Stomach (tissue), 9 donors: ENCODE measurements around the gene KCNMB4. TPM values are rescaled to one million over a fixed set of nuclear protein-coding genes. Genes with fewer than 3 reads are reported as not detected.

Source experiments
- DNase-seq, 2 donors: peaks; one replicate each; pipeline versions ENCODE4 v3.0.0 to v3.0.0-alpha.2; 2013 to 2019
- H3K27ac ChIP-seq, 5 donors: fragments of 200-600 bp in 4 of 5; sonication (generic) in 4 of 5; one replicate each; pipeline ENCODE4 v1.5.1; 2013 to 2019; ENCODE audit warnings: mild to moderate bottlenecking in 1 of 5, moderate library complexity in 1 of 5
- H3K27me3 ChIP-seq, 3 donors: fragments of 200-600 bp; sonication (generic); one replicate each; pipeline ENCODE4 v1.5.1; 2017 to 2019; ENCODE audit warnings: mixed run types in 1 of 3
- H3K36me3 ChIP-seq, 4 donors: fragments of 200-600 bp; sonication (generic); 1 replicate in 3 of 4; 2 replicates in 1 of 4; pipeline ENCODE4 v1.5.1; 2016 to 2019
- H3K4me1 ChIP-seq, 4 donors: fragments of 200-600 bp; sonication (generic); one replicate each; pipeline ENCODE4 v1.5.1; 2016 to 2019
- H3K4me3 ChIP-seq, 4 donors: fragments of 200-600 bp; sonication (generic) in 3 of 4; one replicate each; pipeline ENCODE4 v1.5.1; 2016 to 2019; ENCODE audit warnings: mild to moderate bottlenecking in 1 of 4
- H3K9me3 ChIP-seq, 4 donors: fragments of 200-600 bp; sonication (generic); one replicate each; pipeline ENCODE4 v1.5.1; 2016 to 2019
- CTCF ChIP-seq, 7 experiments: fragments of 450-650 bp in 4 of 7; fragments of 200-600 bp in 3 of 7; sonication (generic) in 3 of 7; IDR thresholded peaks; one replicate each; pipeline ENCODE4 v1.5.1; 2016 to 2019; ENCODE audit warnings: antibody characterized with exemption in 7 of 7, control low read depth in 2 of 7, mild to moderate bottlenecking in 1 of 7
- EP300 ChIP-seq: sonication (generic); formaldehyde crosslinking; IDR thresholded peaks from one replicate; pipeline ENCODE4 v1.6.1; 2017; ENCODE audit warnings: antibody characterized with exemption
- POLR2A ChIP-seq, 4 donors: fragments of 450-650 bp; IDR thresholded peaks; one replicate each; pipeline ENCODE4 v1.6.1; 2016; ENCODE audit warnings: antibody characterized with exemption in 4 of 4, control low read depth in 2 of 4, mild to moderate bottlenecking in 1 of 4, moderate library complexity in 1 of 4
- POLR2AphosphoS5 ChIP-seq, 3 donors: sonication (generic); formaldehyde crosslinking; IDR thresholded peaks; one replicate each; pipeline ENCODE4 v1.6.1; 2016; ENCODE audit warnings: antibody characterized with exemption in 3 of 3
- WGBS, 5 donors: extraction: QIAGEN DNeasy Blood & Tissue Kit in 3 of 5; methylation state at CpG; one replicate each; pipeline versions ENCODE4 v1.1.5 to v1.1.7; 2013 to 2018; 5-methylcytosine and 5-hydroxymethylcytosine counted together
- intact Hi-C: fragments of 100-400 bp; cut with DNase I; formaldehyde crosslinking; loops from one replicate; pipeline ENCODE4 v1.15.1; 2023; ENCODE audit warnings: low total_unique reads
- polyA plus RNA-seq, 3 donors: library from polyadenylated mRNA; stranded (reverse); fragments of 200-250 nt; gene quantifications; one replicate each; pipeline ENCODE4 v1.2.3, GENCODE V29; 2013
- small RNA-seq, 4 donors: library from RNA; depleted of rRNA; stranded (forward); fragments of <200 nt; gene quantifications; one replicate each; pipeline ENCODE3, GENCODE V24; 2016
- total RNA-seq, 5 donors: library from RNA; depleted of rRNA; stranded (reverse); fragments of >200 nt; gene quantifications; one replicate each; pipeline versions ENCODE4 v1.1.0 to v1.2.3, GENCODE V29; 2014 to 2016
- donor health status: healthy with polysubstance abuse.
- donor health status: Bipolar disorder and iron deficiency.
- donor health status: healthy.

KCNMB4 gene
- total and polyA plus RNA-seq, 8 donors, result under 0.01 to 6.2 (median 2.0) TPM; not detected in 2

- intact Hi-C loops, result no loop called here
- no peak for DNase-seq
- TF ChIP-seq CTCF (IDR thresholded peaks at IDR 0.05) (no peak), POLR2AphosphoS5 (IDR thresholded peaks at IDR 0.05) (no peak), EP300 (no peak), POLR2A (IDR thresholded peaks at IDR 0.05) (no peak)
- Histone ChIP-seq H3K4me3 (no peak overlapping the region), H3K27ac (no peak overlapping the region), H3K27me3 (no peaks in the 10 kb centered on the region), H3K9me3 (peaks cover 0 to 3% (median 1%) of the 10 kb centered on the region in 4 donors), H3K4me1 (no peaks in the 10 kb centered on the region), H3K36me3 (no peaks in the 10 kb centered on the region)
- 85 to 96% (median 91%) methylated on average over 12 of the region's 12 CpGs for WGBS, 5 donors
These were observed 103.2 kb downstream of the KCNMB4 start for GRCh38 chr12:70469221-70469820.

- DNase-seq, result no peak
- TF ChIP-seq CTCF (IDR thresholded peaks at IDR 0.05), result no peak
- no peak for TF ChIP-seq EP300
- TF ChIP-seq POLR2A (IDR thresholded peaks at IDR 0.05), result no peak
- TF ChIP-seq POLR2AphosphoS5 (IDR thresholded peaks at IDR 0.05), result no peak
- Histone ChIP-seq H3K4me3 (no peak overlapping the region), H3K9me3 (no peaks in the 10 kb centered on the region), H3K4me1 (peaks cover 9 to 19% (median 13%) of the 10 kb centered on the region in 4 donors), H3K27me3 (no peaks in the 10 kb centered on the region), H3K36me3 (no peaks in the 10 kb centered on the region), H3K27ac (no peak overlapping the region)
- 65 to 90% (median 78%) methylated on average over 1 of the region's 1 CpG for WGBS, 5 donors
- intact Hi-C loops, result no loop called here
These were observed 116.7 kb downstream of the KCNMB4 start for GRCh38 chr12:70482764-70483163.

Small RNA genes lying within 50 kb of the gene (small RNA-seq; reads per million reads assigned to genes)
- 0 reads per million in 4 donors for gene RNU4-65P

Other genes with a start within 250 kb of the KCNMB4 start
- gene CNOT2, start 122.9 kb upstream of the KCNMB4 start, total RNA-seq, result 100 to 1,000 TPM in 3 of 5 donors, 10 to 100 TPM in 2; 18.0 to 237 (median 103) TPM
- 10 to 100 TPM; 22.4 to 31.3 (median 25.2) TPM for gene CNOT2, start 122.9 kb upstream of the KCNMB4 start, polyA plus RNA-seq